Osteocyte (in vitro differentiated cells): Measurements from ENCODE around the gene SH2D3A. TPM values are rescaled to one million over a fixed set of nuclear protein-coding genes. Genes with fewer than 3 reads are reported as not detected.
"Not testable (repeated sequence)": the region's sequence is repeated elsewhere in the genome, so short reads cannot be mapped to it uniquely, and the experiment has no call there.

Source experiments
- DNase-seq: peaks from one replicate; pipeline ENCODE4 v3.0.0; 2021; ENCODE audit warnings: mixed read lengths; ENCODE audit not compliant: unreplicated experiment; ENCODE audit errors: extremely low spot score
- H3K27ac Mint-ChIP-seq: one replicate; pipeline ENCODE4 v1.8.0; 2021; ENCODE audit warnings: mild to moderate bottlenecking, mixed read lengths; ENCODE audit not compliant: unreplicated experiment
- H3K27me3 Mint-ChIP-seq: one replicate; pipeline ENCODE4 v1.8.0; 2021; ENCODE audit warnings: mixed read lengths; ENCODE audit not compliant: unreplicated experiment
- H3K36me3 Mint-ChIP-seq: one replicate; pipeline ENCODE4 v1.8.0; 2021; ENCODE audit warnings: mixed read lengths; ENCODE audit not compliant: unreplicated experiment
- H3K4me1 Mint-ChIP-seq: one replicate; pipeline ENCODE4 v1.8.0; 2021; ENCODE audit warnings: mixed read lengths; ENCODE audit not compliant: unreplicated experiment
- H3K4me3 Mint-ChIP-seq: one replicate; pipeline ENCODE4 v1.8.0; 2021; ENCODE audit warnings: mild to moderate bottlenecking, moderate library complexity, mixed read lengths; ENCODE audit not compliant: unreplicated experiment
- H3K9me3 Mint-ChIP-seq: one replicate; pipeline ENCODE4 v1.8.0; 2021; ENCODE audit warnings: mixed read lengths; ENCODE audit not compliant: unreplicated experiment
- CTCF ChIP-seq: fragments of 200-600 bp; sonication (generic); IDR thresholded peaks from 2 replicates; pipeline ENCODE4 v1.5.0; 2021; ENCODE audit warnings: antibody characterized with exemption, mild to moderate bottlenecking, moderate library complexity
- total RNA-seq: library from RNA; stranded (reverse); gene quantifications from 2 replicates; pipeline ENCODE4 v1.2.1, GENCODE V29; 2021

Gene SH2D3A
- total RNA-seq, 1 donor from 2014 or later = not detected

- H3K4me3 Mint-ChIP-seq = peak overlapping the region; percentile 46
- no peak for DNase-seq
- H3K36me3 Mint-ChIP-seq = no peaks in the 10 kb centered on the region
- peaks cover 16% of the 10 kb centered on the region for H3K27me3 Mint-ChIP-seq
- no peak overlapping the region for H3K27ac Mint-ChIP-seq
- no peak for TF ChIP-seq CTCF
- no peaks in the 10 kb centered on the region for H3K9me3 Mint-ChIP-seq
- H3K4me1 Mint-ChIP-seq = peaks cover 21% of the 10 kb centered on the region
Observed at GRCh38 chr19:6767081-6767356, 216 bp downstream of the SH2D3A start.

GRCh38 chr19:6766357-6767080 is 716 bp downstream of the SH2D3A start:
- Mint-ChIP-seq H3K27me3 (peaks cover 16% of the 10 kb centered on the region), H3K4me3 (peak overlapping the region; percentile 46), H3K4me1 (peaks cover 21% of the 10 kb centered on the region), H3K9me3 (no peaks in the 10 kb centered on the region), H3K36me3 (no peaks in the 10 kb centered on the region), H3K27ac (no peak overlapping the region)
- DNase-seq = no peak
- no peak for TF ChIP-seq CTCF

- Mint-ChIP-seq H3K4me1 (peaks cover 21% of the 10 kb centered on the region), H3K36me3 (no peaks in the 10 kb centered on the region), H3K4me3 (no peak overlapping the region), H3K27ac (no peak overlapping the region), H3K9me3 (no peaks in the 10 kb centered on the region), H3K27me3 (peaks cover 16% of the 10 kb centered on the region)
- no peak for TF ChIP-seq CTCF
- DNase-seq = no peak
Observed at GRCh38 chr19:6765738-6766356, 1.4 kb downstream of the SH2D3A start.

GRCh38 chr19:6762253-6762797 is 4.9 kb downstream of the SH2D3A start:
- H3K4me3 Mint-ChIP-seq, H3K9me3 Mint-ChIP-seq, DNase-seq, H3K36me3 Mint-ChIP-seq, H3K27ac Mint-ChIP-seq: not testable (repeated sequence)
- peaks cover 11% of the 10 kb centered on the region for H3K27me3 Mint-ChIP-seq
- H3K4me1 Mint-ChIP-seq = peaks cover 18% of the 10 kb centered on the region

GRCh38 chr19:6761053-6761676 is 6.1 kb downstream of the SH2D3A start:
- no peak for DNase-seq
- no peak overlapping the region for H3K27ac Mint-ChIP-seq
- no peak overlapping the region for H3K4me3 Mint-ChIP-seq
- H3K36me3 Mint-ChIP-seq = no peaks in the 10 kb centered on the region
- H3K4me1 Mint-ChIP-seq = peaks cover 7% of the 10 kb centered on the region
- no peak for TF ChIP-seq CTCF
- H3K9me3 Mint-ChIP-seq = no peaks in the 10 kb centered on the region
- peaks cover 2% of the 10 kb centered on the region for H3K27me3 Mint-ChIP-seq
